ENCODE measurements around the gene EZH2. TPM values are rescaled to one million over a fixed set of nuclear protein-coding genes. Genes with fewer than 3 reads are reported as not detected.

The EZH2 gene
- polyA plus RNA-seq, result 67.2 and 67.6 TPM in 2 replicates
- polyA minus RNA-seq, result 69.4 and 74.8 TPM in 2 replicates

DNA sequence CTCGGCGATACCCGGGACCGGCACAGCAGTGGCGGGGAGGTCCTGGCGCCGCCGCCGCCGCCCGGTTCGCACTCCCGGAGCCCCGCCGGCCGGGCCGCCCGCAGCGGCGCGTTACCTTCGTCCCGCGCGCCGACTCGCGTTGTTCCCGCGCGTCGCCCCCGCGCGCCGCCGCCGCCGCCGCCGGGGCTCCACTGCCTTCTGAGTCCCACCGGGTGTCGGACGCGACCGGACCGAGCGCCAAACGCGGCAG, at the start of gene EZH2:
Gene EZH2, minus strand, starts transcription at position 243 of the 250 bp plus-strand sequence. CDS start 36,993 bp downstream, outside the sequence.
- Histone ChIP-seq H3K79me2 (replicated peaks; ENCODE audit: insufficient read depth, low read length) (peaks cover 49% of the 10 kb centered on the region), H3K27me3 (ENCODE audit: insufficient read depth, low read depth, low read length) (no peaks in the 10 kb centered on the region), H3K9ac (ENCODE audit: low read length) (peak within 1 kb of the TSS; percentile 93), H4K20me1 (ENCODE audit: insufficient read depth) (no peaks in the 10 kb centered on the region), H3K4me2 (ENCODE audit: low read length) (peak within 1 kb of the TSS; percentile 74), H2AFZ (ENCODE audit: low read depth, low read length) (peak within 1 kb of the TSS; percentile 60), H3F3A (ENCODE audit: insufficient read depth, low read length, poor library complexity, severe bottlenecking) (no peaks in the 10 kb centered on the region), H3K4me3 (ENCODE audit: low read length) (peak within 1 kb of the TSS; percentile 94), H3K9me2 (ENCODE audit: insufficient read depth, low read length) (no peaks in the 10 kb centered on the region), H3K36me3 (ENCODE audit: insufficient read depth, low read length) (no peaks in the 10 kb centered on the region), H3K27ac (ENCODE audit: low read length) (peak within 1 kb of the TSS; percentile 91), H3K9me3 (ENCODE audit: low read length) (no peaks in the 10 kb centered on the region)
- no peak for TF ChIP-seq POLR2AphosphoS5 (IDR thresholded peaks at IDR 0.05)
- no peak for TF ChIP-seq SMC3 (conservative IDR thresholded peaks at IDR 0.05; ENCODE audit: poor library complexity)
- no peak for TF ChIP-seq RAD21 (conservative IDR thresholded peaks at IDR 0.05)
- TF ChIP-seq MXI1 (conservative IDR thresholded peaks at IDR 0.05; ENCODE audit: poor library complexity, severe bottlenecking), result no peak
- TF ChIP-seq TAF1 (IDR thresholded peaks at IDR 0.05; ENCODE audit: low read depth), result peak; percentile 81
- TF ChIP-seq, protein P1, sequence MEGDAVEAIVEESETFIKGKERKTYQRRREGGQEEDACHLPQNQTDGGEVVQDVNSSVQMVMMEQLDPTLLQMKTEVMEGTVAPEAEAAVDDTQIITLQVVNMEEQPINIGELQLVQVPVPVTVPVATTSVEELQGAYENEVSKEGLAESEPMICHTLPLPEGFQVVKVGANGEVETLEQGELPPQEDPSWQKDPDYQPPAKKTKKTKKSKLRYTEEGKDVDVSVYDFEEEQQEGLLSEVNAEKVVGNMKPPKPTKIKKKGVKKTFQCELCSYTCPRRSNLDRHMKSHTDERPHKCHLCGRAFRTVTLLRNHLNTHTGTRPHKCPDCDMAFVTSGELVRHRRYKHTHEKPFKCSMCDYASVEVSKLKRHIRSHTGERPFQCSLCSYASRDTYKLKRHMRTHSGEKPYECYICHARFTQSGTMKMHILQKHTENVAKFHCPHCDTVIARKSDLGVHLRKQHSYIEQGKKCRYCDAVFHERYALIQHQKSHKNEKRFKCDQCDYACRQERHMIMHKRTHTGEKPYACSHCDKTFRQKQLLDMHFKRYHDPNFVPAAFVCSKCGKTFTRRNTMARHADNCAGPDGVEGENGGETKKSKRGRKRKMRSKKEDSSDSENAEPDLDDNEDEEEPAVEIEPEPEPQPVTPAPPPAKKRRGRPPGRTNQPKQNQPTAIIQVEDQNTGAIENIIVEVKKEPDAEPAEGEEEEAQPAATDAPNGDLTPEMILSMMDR (IDR thresholded peaks at IDR 0.05; ENCODE audit: poor library complexity, severe bottlenecking), result peak; percentile 20
- TF ChIP-seq EZH2 (IDR thresholded peaks at IDR 0.05; ENCODE audit: borderline replicate concordance, insufficient read depth, low read length, poor library complexity, severe bottlenecking), result no peak
- TF ChIP-seq, protein P2, sequence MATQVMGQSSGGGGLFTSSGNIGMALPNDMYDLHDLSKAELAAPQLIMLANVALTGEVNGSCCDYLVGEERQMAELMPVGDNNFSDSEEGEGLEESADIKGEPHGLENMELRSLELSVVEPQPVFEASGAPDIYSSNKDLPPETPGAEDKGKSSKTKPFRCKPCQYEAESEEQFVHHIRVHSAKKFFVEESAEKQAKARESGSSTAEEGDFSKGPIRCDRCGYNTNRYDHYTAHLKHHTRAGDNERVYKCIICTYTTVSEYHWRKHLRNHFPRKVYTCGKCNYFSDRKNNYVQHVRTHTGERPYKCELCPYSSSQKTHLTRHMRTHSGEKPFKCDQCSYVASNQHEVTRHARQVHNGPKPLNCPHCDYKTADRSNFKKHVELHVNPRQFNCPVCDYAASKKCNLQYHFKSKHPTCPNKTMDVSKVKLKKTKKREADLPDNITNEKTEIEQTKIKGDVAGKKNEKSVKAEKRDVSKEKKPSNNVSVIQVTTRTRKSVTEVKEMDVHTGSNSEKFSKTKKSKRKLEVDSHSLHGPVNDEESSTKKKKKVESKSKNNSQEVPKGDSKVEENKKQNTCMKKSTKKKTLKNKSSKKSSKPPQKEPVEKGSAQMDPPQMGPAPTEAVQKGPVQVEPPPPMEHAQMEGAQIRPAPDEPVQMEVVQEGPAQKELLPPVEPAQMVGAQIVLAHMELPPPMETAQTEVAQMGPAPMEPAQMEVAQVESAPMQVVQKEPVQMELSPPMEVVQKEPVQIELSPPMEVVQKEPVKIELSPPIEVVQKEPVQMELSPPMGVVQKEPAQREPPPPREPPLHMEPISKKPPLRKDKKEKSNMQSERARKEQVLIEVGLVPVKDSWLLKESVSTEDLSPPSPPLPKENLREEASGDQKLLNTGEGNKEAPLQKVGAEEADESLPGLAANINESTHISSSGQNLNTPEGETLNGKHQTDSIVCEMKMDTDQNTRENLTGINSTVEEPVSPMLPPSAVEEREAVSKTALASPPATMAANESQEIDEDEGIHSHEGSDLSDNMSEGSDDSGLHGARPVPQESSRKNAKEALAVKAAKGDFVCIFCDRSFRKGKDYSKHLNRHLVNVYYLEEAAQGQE (IDR thresholded peaks at IDR 0.05; ENCODE audit: borderline replicate concordance), result peak; percentile 63
- TF ChIP-seq EP300 (conservative IDR thresholded peaks at IDR 0.05; ENCODE audit: poor library complexity, severe bottlenecking), result no peak

DNA sequence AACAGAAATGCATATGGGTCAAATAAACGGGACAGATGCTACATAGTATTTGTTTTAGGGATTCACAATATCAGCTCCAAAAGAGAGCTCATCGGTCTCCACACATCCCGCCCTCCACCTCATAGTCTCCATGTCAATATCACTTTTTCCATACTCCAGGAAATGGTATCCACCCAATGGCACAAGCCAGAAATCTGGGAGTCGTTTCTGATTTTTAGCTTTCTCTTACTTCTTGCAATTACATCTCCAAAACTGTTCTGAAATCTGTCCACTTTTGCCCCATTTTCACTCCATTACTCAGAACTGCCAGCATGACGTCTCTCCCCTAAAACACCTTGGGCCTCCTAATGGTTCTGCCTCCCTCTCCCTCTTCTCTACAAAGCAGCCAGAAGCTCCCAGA, 47.4 kb upstream of the EZH2 start:
- no peaks in the 10 kb centered on the region for H4K20me1 ChIP-seq (ENCODE audit: insufficient read depth)
- H3K9me2 ChIP-seq (ENCODE audit: insufficient read depth, low read length), result no peaks in the 10 kb centered on the region
- H3K9me3 ChIP-seq (ENCODE audit: low read length), result no peaks in the 10 kb centered on the region
- TF ChIP-seq, protein P1 (IDR thresholded peaks at IDR 0.05; ENCODE audit: poor library complexity, severe bottlenecking), result no peak
- TF ChIP-seq, protein P2 (IDR thresholded peaks at IDR 0.05; ENCODE audit: borderline replicate concordance), result no peak
- no peak for TF ChIP-seq TAF1 (IDR thresholded peaks at IDR 0.05; ENCODE audit: low read depth)
- TF ChIP-seq EP300 (conservative IDR thresholded peaks at IDR 0.05; ENCODE audit: poor library complexity, severe bottlenecking), result no peak
- no peak for TF ChIP-seq MXI1 (conservative IDR thresholded peaks at IDR 0.05; ENCODE audit: poor library complexity, severe bottlenecking)
- no peak for TF ChIP-seq POLR2AphosphoS5 (IDR thresholded peaks at IDR 0.05)
- TF ChIP-seq EZH2 (IDR thresholded peaks at IDR 0.05; ENCODE audit: borderline replicate concordance, insufficient read depth, low read length, poor library complexity, severe bottlenecking), result no peak
- no peak for TF ChIP-seq SMC3 (conservative IDR thresholded peaks at IDR 0.05; ENCODE audit: poor library complexity)
- TF ChIP-seq RAD21 (conservative IDR thresholded peaks at IDR 0.05), result no peak
- no peak overlapping the region for H3K27ac ChIP-seq (ENCODE audit: low read length)
- H3K4me3 ChIP-seq (ENCODE audit: low read length), result no peak overlapping the region
- H3F3A ChIP-seq (ENCODE audit: insufficient read depth, low read length, poor library complexity, severe bottlenecking), result no peaks in the 10 kb centered on the region
- H3K27me3 ChIP-seq (ENCODE audit: insufficient read depth, low read depth, low read length), result no peaks in the 10 kb centered on the region
- no peak overlapping the region for H3K4me2 ChIP-seq (ENCODE audit: low read length)
- H2AFZ ChIP-seq (ENCODE audit: low read depth, low read length), result no peak overlapping the region
- H3K36me3 ChIP-seq (ENCODE audit: insufficient read depth, low read length), result no peaks in the 10 kb centered on the region
- no peak overlapping the region for H3K9ac ChIP-seq (ENCODE audit: low read length)
- H3K79me2 ChIP-seq (replicated peaks; ENCODE audit: insufficient read depth, low read length), result no peaks in the 10 kb centered on the region

Data from neural cell (in vitro differentiated cells).